GM23338 (cell line): Measurements from ENCODE around the gene NUDT12. TPM values are rescaled to one million over a fixed set of nuclear protein-coding genes. Genes with fewer than 3 reads are reported as not detected.

ENCODE experiments used
- ATAC-seq: fragments of 200-7000 bp; cut with Tn5 transposase; 3 replicates; pipeline ENCODE4 v1.9.1; 2020
- DNase-seq: peaks from one replicate; pipeline ENCODE4 v3.0.0-alpha.2; 2015; ENCODE audit warnings: low spot score
- H2AFZ ChIP-seq: fragments of 200-600 bp; sonication (generic); 2 replicates; pipeline ENCODE4 v1.8.0; 2016; ENCODE audit warnings: antibody characterized with exemption, mild to moderate bottlenecking, moderate library complexity
- H3F3A ChIP-seq: fragments of 200-600 bp; sonication (generic); replicated peaks from 2 replicates; pipeline ENCODE4 v1.8.0; 2017; ENCODE audit warnings: antibody characterized with exemption, mixed run types, low read depth
- H3K27ac ChIP-seq: fragments of 200-600 bp; sonication (generic); 2 replicates; pipeline ENCODE4 v1.6.1; 2016; ENCODE audit warnings: low read depth
- H3K27me3 ChIP-seq: fragments of 200-600 bp; sonication (generic); 2 replicates; pipeline ENCODE4 v1.8.0; 2016; ENCODE audit warnings: mild to moderate bottlenecking, mixed run types, moderate library complexity; ENCODE audit not compliant: insufficient read depth
- H3K36me3 ChIP-seq: fragments of 200-600 bp; sonication (generic); 2 replicates; pipeline ENCODE4 v1.8.0; 2016; ENCODE audit warnings: mild to moderate bottlenecking; ENCODE audit not compliant: insufficient read depth
- H3K4me1 ChIP-seq: fragments of 200-600 bp; sonication (generic); 2 replicates; pipeline ENCODE4 v1.8.0; 2016; ENCODE audit warnings: mild to moderate bottlenecking, moderate library complexity; ENCODE audit not compliant: insufficient read depth
- H3K4me2 ChIP-seq: fragments of 200-600 bp; sonication (generic); 2 replicates; pipeline ENCODE4 v1.7.1; 2017; ENCODE audit warnings: mixed run types
- H3K4me3 ChIP-seq: fragments of 200-600 bp; sonication (generic); 2 replicates; pipeline ENCODE4 v1.6.1; 2016; ENCODE audit warnings: mixed run types
- H3K79me2 ChIP-seq: fragments of 200-600 bp; sonication (generic); replicated peaks from 2 replicates; pipeline ENCODE4 v1.8.0; 2017; ENCODE audit warnings: mild to moderate bottlenecking; ENCODE audit not compliant: insufficient read depth
- H3K9me2 ChIP-seq: fragments of 200-600 bp; sonication (generic); 2 replicates; pipeline ENCODE4 v1.8.0; 2017; ENCODE audit not compliant: insufficient read depth
- H4K20me1 ChIP-seq: fragments of 200-600 bp; sonication (generic); replicated peaks from 2 replicates; pipeline ENCODE4 v1.8.0; 2017; ENCODE audit warnings: mild to moderate bottlenecking; ENCODE audit not compliant: insufficient read depth
- H3K27ac Mint-ChIP-seq: 2 replicates; pipeline ENCODE4 v1.8.0; 2020; ENCODE audit warnings: inconsistent platforms, mild to moderate bottlenecking, moderate library complexity, mixed read lengths
- H3K27me3 Mint-ChIP-seq: 3 replicates; pipeline ENCODE4 v1.8.0; 2022; ENCODE audit warnings: low read depth, mild to moderate bottlenecking, moderate library complexity, mixed read lengths, inconsistent platforms; ENCODE audit not compliant: insufficient read depth, poor library complexity
- H3K36me3 Mint-ChIP-seq: 3 replicates; pipeline ENCODE4 v1.8.0; 2021; ENCODE audit warnings: low read depth, mild to moderate bottlenecking, inconsistent platforms, moderate library complexity, mixed read lengths
- H3K4me1 Mint-ChIP-seq: 3 replicates; pipeline ENCODE4 v1.8.0; 2020; ENCODE audit warnings: mild to moderate bottlenecking, inconsistent platforms, mixed read lengths
- H3K4me3 Mint-ChIP-seq: 3 replicates; pipeline ENCODE4 v1.8.0; 2021; ENCODE audit warnings: moderate library complexity, mild to moderate bottlenecking, inconsistent platforms, mixed read lengths
- H3K9me3 Mint-ChIP-seq: 3 replicates; pipeline ENCODE4 v1.8.0; 2020; ENCODE audit warnings: moderate library complexity, mild to moderate bottlenecking, inconsistent platforms, mixed read lengths
- POLR2AphosphoS5 ChIP-seq: IDR thresholded peaks from 2 replicates; pipeline ENCODE4 v1.6.1; 2016; ENCODE audit warnings: antibody characterized with exemption, low read depth
- ZNF114 ChIP-seq: fragments of 250-450 bp; sonication (Bioruptor Pico); IDR thresholded peaks from 2 replicates; pipeline ENCODE4 v1.5.0; 2020; ENCODE audit warnings: mild to moderate bottlenecking, moderate library complexity
- ZNF331 ChIP-seq: fragments of 250-450 bp; sonication (Bioruptor Pico); IDR thresholded peaks from 2 replicates; pipeline ENCODE4 v1.5.0; 2020; ENCODE audit warnings: low read depth, mild to moderate bottlenecking, moderate library complexity
- polyA plus RNA-seq: library from polyadenylated mRNA; unstranded; fragments of >200 nt; fragmentation: Nextera tagmentation; extraction: Ambion mirVana; gene quantifications from 2 replicates; pipeline ENCODE4 v1.2.1, GENCODE V29; 2016
- total RNA-seq: library from RNA; depleted of rRNA; stranded (reverse); fragments of >200 nt; shearing (Covaris generic); gene quantifications from 2 replicates; pipeline ENCODE4 v1.2.3, GENCODE V29; 2014
- TF ChIP-seq, protein P1 (sequence below): IDR thresholded peaks from one replicate; pipeline ENCODE4 v1.6.1; 2018; ENCODE audit warnings: antibody characterized with exemption; ENCODE audit not compliant: unreplicated experiment
- TF ChIP-seq, protein P2 (sequence below), 2 experiments: fragments of 200-600 bp in 1 of 2; sonication (generic) in 1 of 2; conservative IDR thresholded peaks; 2 replicates each; pipeline versions ENCODE4 v1.5.1 to v1.6.1; 2016 to 2017; ENCODE audit warnings: antibody characterized with exemption in 2 of 2, low read depth in 2 of 2, mild to moderate bottlenecking in 2 of 2, moderate library complexity in 1 of 2
- TF ChIP-seq, protein P3 (sequence below): IDR thresholded peaks from 2 replicates; pipeline ENCODE4 v1.6.1; 2016; ENCODE audit warnings: antibody characterized with exemption

Gene NUDT12
- total and polyA plus RNA-seq, 2 experiments from 2014 or later, result 11.5 to 12.8 TPM

DNA sequence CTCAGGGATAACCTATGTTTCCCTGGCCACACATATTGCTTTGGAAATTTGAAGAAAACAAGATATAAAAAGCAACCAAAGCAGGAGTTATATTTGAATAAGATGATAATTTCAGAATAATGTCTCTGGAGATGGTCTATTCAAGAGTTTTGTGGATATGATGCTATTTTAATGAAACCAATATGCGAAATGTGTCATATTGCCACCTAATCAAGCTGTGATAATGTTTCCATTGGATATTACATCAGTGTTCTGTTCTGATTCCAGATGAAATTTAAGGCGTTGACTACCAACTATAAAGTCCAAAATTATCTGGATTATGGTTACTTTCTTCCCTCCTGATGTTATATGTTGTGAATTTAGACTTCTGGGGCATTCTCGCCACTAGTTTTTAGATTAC lies 27.6 kb upstream of the NUDT12 start (continued):
- TF ChIP-seq, protein P1, sequence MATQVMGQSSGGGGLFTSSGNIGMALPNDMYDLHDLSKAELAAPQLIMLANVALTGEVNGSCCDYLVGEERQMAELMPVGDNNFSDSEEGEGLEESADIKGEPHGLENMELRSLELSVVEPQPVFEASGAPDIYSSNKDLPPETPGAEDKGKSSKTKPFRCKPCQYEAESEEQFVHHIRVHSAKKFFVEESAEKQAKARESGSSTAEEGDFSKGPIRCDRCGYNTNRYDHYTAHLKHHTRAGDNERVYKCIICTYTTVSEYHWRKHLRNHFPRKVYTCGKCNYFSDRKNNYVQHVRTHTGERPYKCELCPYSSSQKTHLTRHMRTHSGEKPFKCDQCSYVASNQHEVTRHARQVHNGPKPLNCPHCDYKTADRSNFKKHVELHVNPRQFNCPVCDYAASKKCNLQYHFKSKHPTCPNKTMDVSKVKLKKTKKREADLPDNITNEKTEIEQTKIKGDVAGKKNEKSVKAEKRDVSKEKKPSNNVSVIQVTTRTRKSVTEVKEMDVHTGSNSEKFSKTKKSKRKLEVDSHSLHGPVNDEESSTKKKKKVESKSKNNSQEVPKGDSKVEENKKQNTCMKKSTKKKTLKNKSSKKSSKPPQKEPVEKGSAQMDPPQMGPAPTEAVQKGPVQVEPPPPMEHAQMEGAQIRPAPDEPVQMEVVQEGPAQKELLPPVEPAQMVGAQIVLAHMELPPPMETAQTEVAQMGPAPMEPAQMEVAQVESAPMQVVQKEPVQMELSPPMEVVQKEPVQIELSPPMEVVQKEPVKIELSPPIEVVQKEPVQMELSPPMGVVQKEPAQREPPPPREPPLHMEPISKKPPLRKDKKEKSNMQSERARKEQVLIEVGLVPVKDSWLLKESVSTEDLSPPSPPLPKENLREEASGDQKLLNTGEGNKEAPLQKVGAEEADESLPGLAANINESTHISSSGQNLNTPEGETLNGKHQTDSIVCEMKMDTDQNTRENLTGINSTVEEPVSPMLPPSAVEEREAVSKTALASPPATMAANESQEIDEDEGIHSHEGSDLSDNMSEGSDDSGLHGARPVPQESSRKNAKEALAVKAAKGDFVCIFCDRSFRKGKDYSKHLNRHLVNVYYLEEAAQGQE, result no peak
- no peak for TF ChIP-seq POLR2AphosphoS5
- TF ChIP-seq, protein P2, sequence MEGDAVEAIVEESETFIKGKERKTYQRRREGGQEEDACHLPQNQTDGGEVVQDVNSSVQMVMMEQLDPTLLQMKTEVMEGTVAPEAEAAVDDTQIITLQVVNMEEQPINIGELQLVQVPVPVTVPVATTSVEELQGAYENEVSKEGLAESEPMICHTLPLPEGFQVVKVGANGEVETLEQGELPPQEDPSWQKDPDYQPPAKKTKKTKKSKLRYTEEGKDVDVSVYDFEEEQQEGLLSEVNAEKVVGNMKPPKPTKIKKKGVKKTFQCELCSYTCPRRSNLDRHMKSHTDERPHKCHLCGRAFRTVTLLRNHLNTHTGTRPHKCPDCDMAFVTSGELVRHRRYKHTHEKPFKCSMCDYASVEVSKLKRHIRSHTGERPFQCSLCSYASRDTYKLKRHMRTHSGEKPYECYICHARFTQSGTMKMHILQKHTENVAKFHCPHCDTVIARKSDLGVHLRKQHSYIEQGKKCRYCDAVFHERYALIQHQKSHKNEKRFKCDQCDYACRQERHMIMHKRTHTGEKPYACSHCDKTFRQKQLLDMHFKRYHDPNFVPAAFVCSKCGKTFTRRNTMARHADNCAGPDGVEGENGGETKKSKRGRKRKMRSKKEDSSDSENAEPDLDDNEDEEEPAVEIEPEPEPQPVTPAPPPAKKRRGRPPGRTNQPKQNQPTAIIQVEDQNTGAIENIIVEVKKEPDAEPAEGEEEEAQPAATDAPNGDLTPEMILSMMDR (conservative IDR thresholded peaks at IDR 0.05; ENCODE audit: low read depth in 2 of 2), result no peak

DNA sequence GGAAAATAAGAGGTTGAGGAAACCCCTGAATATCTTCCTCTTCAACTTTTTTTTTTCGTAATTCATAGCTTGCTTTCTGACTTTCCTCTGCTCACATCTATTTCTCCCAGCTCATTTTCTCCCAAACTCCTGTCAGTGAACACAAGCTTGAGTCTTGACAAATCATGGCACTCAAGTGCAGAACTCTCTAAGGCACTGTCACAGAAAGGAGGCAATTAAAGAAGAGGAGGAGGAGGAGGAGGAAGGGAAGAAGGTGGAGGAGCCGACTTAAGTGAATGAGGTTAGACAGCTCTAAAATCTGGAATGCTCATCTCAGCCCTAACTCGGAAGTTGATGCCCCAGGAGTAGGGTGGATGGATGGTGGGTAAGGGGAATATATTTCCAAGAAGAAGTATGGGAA lies 27.2 kb upstream of the NUDT12 start:
- no peaks in the 10 kb centered on the region for H3K27me3 ChIP-seq
- no peaks in the 10 kb centered on the region for H3K4me1 ChIP-seq
- H3K4me3 ChIP-seq, result no peak overlapping the region
- H3K4me3 Mint-ChIP-seq, result no peak overlapping the region
- no peaks in the 10 kb centered on the region for H3K79me2 ChIP-seq
- H3F3A ChIP-seq, result no peaks in the 10 kb centered on the region
- peak overlapping the region; percentile 74; the same call in 1 of the 2 replicates for H2AFZ ChIP-seq
- TF ChIP-seq ZNF114 (CRISPR knock-in tag), result no peak
- DNase-seq, result no peak
- H4K20me1 ChIP-seq, result no peaks in the 10 kb centered on the region
- H3K4me1 Mint-ChIP-seq, result no peaks in the 10 kb centered on the region
- no peak for ATAC-seq
- no peaks in the 10 kb centered on the region for H3K27me3 Mint-ChIP-seq
- no peaks in the 10 kb centered on the region for H3K9me3 Mint-ChIP-seq
- no peaks in the 10 kb centered on the region for H3K36me3 Mint-ChIP-seq
- no peak overlapping the region for H3K27ac ChIP-seq
- no peaks in the 10 kb centered on the region for H3K36me3 ChIP-seq
- no peak overlapping the region for H3K4me2 ChIP-seq
- H3K27ac Mint-ChIP-seq, result no peak overlapping the region
- H3K9me2 ChIP-seq, result no peaks in the 10 kb centered on the region; the same call in 1 of the 2 replicates

DNA sequence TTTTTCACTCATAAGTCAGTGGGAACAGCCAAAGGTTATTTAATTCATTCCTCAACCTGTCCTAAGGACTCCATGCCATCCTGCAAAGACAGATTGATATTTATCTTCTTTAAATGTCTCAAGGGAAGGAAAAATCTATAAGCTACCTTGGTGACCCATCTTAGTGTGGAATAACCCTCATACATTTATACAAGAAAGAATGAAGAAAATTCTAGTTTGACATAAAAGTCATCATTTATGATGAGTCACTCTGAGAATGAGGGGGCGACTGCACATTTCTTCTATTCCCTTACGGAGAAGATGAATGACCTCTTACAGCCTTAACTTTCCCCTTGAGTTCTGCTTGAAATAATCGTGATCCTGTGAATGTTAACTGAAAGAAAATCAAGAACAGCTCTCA lies 26.8 kb upstream of the NUDT12 start:
- Histone ChIP-seq H3F3A (no peaks in the 10 kb centered on the region), H3K4me2 (no peak overlapping the region), H2AFZ (peak overlapping the region; percentile 74; the same call in 1 of the 2 replicates), H3K27ac (no peak overlapping the region), H3K79me2 (no peaks in the 10 kb centered on the region), H3K4me1 (no peaks in the 10 kb centered on the region), H3K27me3 (no peaks in the 10 kb centered on the region), H3K4me3 (no peak overlapping the region), H3K9me2 (no peaks in the 10 kb centered on the region; the same call in 1 of the 2 replicates), H4K20me1 (no peaks in the 10 kb centered on the region), H3K36me3 (no peaks in the 10 kb centered on the region)
- no peaks in the 10 kb centered on the region for H3K36me3 Mint-ChIP-seq
- TF ChIP-seq, protein P1, result no peak
- TF ChIP-seq POLR2AphosphoS5 (no peak), ZNF114 (CRISPR knock-in tag) (no peak), ZNF331 (CRISPR knock-in tag) (no peak)
- TF ChIP-seq, protein P2 (conservative IDR thresholded peaks at IDR 0.05; ENCODE audit: low read depth in 2 of 2), result no peak
- TF ChIP-seq, protein P3, sequence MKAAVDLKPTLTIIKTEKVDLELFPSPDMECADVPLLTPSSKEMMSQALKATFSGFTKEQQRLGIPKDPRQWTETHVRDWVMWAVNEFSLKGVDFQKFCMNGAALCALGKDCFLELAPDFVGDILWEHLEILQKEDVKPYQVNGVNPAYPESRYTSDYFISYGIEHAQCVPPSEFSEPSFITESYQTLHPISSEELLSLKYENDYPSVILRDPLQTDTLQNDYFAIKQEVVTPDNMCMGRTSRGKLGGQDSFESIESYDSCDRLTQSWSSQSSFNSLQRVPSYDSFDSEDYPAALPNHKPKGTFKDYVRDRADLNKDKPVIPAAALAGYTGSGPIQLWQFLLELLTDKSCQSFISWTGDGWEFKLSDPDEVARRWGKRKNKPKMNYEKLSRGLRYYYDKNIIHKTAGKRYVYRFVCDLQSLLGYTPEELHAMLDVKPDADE, result no peak
- no peak overlapping the region for H3K27ac Mint-ChIP-seq
- no peaks in the 10 kb centered on the region for H3K27me3 Mint-ChIP-seq
- ATAC-seq (no peak), DNase-seq (no peak)
- no peak overlapping the region for H3K4me3 Mint-ChIP-seq
- H3K9me3 Mint-ChIP-seq, result no peaks in the 10 kb centered on the region
- no peaks in the 10 kb centered on the region for H3K4me1 Mint-ChIP-seq
